Stimulated activated CD8-positive, alpha-beta memory T cell treated with anti-CD3 and anti-CD28 coated beads, Interleukin-4, amount 100 ng/mL, for 24 hours (primary cell): Measurements from ENCODE around the gene SRRM3.
"Not testable (repeated sequence)": the region's sequence is repeated elsewhere in the genome, so short reads cannot be mapped to it uniquely, and the experiment has no call there.

ENCODE experiments used
- DNase-seq: peaks from one replicate; pipeline ENCODE4 v3.0.0-alpha.2; 2020; ENCODE audit warnings: low read depth

SRRM3 gene

DNA sequence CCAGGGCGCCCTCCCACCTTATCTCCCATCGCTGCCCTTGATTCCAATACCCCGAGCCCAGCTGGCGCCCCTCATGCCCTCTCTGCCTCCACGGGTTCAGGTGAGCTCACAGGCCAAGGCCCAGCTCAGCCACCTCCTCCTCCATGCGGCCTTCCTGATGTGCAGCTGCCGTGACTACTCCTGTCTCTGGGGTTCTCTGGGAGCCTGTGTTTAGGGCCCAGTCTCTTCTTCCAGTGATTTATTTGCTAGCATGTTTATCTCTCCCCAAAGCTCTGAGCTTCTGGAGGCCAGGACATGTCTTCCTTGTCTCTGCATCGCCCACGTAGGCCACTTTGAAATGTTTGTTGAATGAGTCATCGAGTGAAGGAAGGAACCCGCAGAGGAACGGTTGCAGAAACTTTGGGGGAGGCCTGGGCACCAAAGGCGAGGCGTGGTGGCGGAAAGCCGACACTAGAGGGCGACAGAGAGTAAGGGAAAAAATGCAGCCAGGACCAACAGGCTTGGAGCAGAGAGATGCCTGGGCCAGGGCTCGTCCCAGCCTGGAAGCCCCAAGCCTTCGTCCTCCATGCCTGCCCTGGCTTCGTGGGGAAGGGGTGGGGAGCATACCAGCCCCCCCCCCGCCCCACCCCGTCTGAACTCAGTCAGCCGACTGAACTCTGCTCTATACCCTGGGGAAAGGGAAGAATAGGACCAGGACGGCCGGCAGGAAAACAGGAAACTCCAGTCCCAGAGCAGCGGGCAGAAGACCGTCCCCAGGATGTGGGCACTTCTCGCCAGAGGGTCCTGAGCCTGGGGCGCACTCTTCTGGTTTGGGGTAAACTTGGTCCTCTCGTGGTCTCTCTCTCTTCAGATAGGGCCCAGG, 89.9 kb downstream of the SRRM3 start:
- peak; percentile 77 for DNase-seq

DNA sequence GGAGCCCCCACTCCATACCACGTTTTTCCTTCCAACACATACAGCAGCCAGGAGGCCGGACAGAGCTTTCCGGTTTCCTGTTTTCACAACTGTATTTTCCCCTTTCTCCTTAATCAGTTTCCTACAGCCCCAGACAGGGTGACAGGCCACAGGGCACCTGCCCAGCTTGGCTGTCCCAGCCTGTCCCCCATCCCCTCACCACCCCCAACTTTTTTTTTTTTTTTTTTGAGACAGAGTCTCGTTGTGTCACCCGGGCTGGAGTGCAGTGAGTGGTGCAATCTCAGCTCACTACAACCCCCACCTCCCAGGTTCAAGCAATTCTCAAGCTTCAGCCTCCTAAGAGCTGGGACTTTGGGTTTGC, 90.5 kb downstream of the SRRM3 start:
- no peak for DNase-seq

DNA sequence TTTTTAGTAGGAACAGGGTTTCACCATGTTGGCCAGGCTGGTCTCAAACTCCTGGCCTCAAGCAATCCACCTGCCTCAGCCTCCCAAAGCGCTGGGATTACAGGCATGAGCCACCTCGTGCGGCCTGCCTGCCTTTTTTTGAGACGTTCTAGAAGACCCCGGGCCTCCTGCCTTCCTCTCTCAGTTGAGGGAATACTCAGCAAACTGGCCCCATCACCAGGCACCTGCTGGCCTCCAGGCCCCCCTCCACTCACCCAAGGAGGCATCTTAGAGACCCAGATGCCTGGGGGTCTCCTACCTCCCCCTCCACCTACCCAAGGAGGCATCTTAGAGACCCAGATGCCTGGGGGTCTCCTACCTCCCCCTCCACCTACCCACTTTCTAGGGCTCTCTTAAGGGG, 91.2 kb downstream of the SRRM3 start:
- not testable (repeated sequence) for DNase-seq

DNA sequence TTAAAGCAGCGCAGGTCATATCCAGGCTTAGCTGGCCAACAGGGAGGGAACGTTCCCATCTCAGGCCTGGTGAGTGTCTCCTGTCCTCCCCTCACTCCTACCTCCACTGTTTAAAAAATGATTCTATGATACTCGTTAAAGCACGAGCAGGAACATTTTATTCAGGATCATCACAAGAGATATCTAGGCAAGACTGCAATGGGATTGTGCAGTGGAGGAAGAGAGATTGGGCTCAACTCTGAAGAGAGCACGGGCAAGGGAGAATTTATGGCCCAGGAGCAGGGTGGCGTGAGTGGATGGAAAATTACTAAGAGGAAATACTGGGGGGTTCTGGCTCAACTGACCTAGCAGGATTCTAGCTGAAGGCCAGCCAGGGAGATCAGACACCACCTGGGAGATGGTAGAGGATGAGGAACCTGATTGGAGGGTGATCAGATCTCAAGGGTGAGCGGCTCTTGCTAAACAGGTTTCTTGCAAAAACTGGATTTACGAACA, 91.8 kb downstream of the SRRM3 start:
- no peak for DNase-seq

DNA sequence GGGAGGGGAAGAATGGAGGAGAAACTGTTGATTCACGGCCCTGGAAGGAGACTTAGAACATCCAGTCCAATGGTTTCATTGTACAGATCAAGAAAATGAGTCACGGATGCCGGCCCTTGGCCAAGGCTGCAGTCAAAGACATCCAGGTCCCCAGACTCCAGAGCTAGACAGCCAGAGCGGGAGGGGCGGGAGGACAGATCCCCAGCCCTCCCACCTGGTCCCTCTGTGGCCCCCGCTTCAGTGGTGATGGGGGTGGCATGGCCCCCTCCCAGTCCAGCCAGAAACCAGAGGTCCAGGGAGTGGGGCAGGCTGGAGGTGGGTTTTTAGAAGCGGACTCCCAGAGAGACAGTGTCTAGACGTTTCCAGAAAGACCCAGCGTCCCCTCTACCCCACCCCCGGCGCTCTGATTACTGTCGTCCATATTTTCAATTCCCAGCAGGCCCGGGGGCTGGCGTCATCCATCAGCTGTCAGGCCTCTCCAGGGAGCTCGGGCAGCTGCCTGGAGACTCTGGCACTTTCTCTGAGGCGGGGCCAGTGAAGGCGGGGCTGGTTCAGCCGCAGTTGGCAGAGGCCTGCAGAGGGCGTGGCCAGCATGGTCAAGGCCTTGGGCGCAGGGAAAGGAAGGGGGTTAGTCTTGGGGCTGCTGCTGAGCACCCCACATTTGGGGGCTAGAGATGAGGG, 92.8 kb downstream of the SRRM3 start:
- no peak for DNase-seq

DNA sequence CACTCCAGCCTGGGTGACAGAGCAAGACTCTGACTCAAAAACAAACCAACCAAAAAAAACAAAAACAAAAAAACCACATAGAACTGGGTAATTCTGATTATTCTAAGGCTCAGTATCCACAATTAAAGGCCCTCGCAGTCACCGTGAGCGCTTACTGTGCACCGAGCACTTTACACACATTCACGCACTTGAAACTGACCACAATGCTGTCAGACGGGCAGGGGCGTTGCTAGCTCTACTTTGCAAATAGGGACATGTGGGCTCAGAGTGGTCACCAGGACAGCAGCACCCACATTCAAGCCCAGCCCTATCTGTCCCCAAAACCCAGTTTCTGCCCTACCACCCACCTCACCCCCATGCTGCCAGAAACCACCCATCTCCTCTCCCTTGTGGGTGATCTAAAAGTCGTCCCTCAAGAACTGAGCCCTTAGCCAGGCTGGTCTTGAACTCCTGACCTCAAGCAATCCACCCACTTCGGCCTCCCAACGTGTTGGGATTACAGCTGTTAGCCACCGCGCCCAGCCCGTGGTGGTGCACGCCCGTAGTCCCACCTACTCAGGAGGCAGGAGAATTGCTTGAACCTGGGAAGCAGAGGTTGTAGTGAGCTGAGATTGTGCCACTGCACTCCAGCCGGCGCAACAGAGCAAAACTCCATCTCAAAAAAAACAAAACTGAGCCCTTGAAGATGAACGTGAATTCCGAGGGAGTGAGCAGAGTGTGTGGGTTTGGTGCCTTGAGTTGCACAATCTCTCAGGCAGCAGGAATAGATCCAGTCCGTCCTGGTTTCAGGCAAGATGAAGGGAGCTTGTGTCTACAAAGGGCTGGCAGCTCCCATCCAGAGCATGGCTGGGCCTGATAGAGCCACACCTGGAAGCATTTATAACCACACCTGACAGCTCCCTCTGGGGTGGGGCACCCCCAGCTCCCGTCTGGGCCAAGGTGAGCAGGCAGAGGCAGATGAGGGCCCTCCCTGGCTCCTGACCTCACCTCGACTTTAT, 95.3 kb downstream of the SRRM3 start:
- DNase-seq = no peak

DNA sequence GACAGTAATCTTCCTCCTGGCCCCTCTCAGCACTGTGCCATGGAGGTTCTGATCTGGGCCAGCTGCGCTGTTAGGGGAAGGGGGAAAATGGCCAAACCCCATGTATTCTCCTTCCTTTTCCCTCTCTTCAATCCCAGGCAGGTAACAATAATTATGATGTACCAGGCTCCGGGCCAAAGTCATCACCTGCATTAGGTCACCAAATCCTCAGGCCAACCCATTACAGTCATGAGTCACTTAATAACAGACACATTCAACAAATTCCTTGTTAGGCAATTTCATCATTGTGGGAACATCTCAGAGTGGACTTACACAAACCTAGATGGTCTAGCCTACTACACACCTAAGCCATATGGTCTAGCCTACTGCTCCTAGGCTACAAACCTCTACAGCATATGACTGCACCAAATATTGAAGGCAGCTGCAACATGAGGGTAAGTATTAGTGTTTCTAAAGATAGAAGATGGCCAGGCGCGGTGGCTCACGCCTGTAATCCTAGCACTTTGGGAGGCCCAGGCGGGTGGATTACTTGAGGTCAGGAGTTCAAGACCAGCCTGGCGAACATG, 98.6 kb downstream of the SRRM3 start:
- no peak for DNase-seq

DNA sequence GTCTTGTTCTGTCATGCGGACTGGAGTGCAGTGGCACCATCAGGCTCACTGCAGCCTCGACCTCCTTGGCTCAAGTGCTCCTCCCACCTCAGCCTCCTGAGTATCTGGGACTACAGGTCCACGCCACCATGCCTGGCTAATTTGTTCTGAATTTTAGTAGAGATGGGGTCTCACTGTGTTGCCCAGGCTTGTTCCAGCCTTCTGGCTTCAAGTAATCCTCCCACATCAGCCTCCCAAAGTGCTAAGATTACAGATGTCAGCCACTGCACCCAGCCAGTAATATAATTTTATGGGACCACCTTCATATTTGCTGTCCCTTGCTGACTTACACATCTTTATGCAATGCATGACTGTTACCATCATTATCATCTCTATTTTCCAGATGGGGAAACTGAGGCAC, 99.3 kb downstream of the SRRM3 start:
- no peak for DNase-seq

DNA sequence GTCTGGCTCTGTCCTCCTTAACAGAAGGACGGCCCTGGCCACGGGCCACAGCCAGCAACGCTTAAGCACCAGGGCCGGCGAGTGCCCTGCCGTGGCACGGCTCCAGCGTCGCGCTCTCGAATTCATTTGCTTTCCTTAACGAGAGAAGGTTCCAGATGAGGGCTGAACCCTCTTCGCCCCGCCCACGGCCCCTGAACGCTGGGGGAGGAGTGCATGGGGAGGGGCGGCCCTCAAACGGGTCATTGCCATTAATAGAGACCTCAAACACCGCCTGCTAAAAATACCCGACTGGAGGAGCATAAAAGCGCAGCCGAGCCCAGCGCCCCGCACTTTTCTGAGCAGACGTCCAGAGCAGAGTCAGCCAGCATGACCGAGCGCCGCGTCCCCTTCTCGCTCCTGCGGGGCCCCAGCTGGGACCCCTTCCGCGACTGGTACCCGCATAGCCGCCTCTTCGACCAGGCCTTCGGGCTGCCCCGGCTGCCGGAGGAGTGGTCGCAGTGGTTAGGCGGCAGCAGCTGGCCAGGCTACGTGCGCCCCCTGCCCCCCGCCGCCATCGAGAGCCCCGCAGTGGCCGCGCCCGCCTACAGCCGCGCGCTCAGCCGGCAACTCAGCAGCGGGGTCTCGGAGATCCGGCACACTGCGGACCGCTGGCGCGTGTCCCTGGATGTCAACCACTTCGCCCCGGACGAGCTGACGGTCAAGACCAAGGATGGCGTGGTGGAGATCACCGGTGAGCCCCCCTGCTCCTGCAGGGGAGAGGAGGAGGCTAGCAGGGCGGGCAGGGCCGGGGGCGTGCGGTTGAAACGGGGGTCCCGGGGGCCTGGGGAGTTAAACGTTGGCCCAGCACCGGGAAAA, 100.9 kb downstream of the SRRM3 start, which contains the start of gene HSPB1:
Gene HSPB1, plus strand, starts transcription at position 327 of the 855 bp plus-strand sequence. Its CDS starts 40 bp downstream, at position 367.
- no peak for DNase-seq

DNA sequence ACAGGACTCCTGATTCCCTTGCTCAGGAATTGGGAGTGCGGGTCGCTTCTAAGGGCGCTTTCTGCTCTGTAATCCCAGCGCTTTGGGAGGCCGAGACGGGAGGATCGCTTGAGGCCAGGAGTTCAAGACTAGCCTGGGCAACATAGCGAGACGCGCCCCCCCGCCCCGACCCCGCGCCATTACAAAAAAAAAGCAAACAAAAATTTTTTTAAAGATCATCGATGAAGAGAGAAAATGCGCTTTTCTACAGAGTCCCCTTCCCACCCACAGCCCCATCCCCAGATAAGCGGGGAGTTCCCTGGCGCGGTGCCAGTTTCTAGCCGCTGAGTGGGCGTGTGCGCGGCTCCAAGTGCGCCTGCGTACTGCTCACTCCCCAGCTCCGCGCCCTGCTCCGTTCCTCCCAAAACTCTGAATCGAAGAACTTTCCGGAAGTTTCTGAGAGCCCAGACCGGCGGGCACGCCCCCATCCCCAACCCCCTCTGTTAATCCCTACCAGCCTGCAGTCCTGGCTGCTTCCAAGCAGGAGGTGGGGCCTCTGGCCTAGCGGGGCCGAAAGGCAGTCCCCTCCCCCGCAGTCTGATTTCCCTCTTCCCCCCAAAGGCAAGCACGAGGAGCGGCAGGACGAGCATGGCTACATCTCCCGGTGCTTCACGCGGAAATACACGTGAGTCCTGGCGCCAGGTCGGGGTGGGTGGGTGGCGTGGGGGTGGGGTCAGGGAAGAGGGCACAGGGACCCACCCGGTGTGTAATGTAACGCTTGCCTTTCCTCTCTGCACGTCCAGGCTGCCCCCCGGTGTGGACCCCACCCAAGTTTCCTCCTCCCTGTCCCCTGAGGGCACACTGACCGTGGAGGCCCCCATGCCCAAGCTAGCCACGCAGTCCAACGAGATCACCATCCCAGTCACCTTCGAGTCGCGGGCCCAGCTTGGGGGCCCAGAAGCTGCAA, 101.8 kb downstream of the SRRM3 start:
- peak; percentile 60 for DNase-seq

DNA sequence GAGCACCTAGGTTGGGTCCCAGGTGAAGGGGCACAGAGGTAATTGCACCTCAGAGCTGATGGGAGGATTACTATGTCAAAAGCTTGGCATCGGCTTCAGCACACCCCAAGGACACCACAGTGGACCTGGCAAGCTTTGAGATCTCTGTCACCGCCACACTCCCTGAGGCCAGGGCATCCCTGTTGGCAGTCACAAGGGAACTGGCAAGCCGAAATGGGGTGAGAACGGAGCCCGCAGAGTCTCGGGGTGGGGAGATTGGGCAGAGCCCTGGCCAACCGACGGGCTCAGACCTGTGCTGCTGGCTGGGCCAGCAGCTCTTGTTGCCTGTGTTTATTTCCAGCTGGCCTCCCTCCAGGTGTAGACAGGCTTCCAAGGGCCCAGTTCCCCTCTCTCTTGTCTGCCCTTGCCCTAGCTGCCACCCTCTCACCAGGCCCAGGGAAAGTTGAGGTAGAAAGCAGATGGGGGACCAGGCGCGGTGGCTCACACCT, 103.2 kb downstream of the SRRM3 start:
- no peak for DNase-seq

DNA sequence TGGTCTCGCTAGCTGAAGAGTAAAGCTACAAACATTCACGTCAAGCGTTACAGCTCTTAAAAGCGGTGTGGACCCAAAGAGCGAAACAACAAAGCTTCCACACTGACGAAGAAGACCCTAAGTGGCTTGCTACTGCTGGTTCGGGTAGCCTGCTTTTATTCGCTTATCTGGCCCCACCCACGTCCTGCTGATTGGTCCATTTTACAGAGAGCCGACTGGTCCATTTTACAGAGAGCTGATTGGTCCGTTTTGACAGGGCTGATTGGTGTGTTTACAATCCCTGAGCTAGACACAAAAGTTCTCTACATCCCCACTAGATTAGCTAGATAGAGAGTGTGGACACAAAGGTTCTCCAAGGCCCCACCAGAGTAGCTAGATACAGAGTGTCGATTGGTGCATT, 107.2 kb downstream of the SRRM3 start:
- not testable (repeated sequence) for DNase-seq

DNA sequence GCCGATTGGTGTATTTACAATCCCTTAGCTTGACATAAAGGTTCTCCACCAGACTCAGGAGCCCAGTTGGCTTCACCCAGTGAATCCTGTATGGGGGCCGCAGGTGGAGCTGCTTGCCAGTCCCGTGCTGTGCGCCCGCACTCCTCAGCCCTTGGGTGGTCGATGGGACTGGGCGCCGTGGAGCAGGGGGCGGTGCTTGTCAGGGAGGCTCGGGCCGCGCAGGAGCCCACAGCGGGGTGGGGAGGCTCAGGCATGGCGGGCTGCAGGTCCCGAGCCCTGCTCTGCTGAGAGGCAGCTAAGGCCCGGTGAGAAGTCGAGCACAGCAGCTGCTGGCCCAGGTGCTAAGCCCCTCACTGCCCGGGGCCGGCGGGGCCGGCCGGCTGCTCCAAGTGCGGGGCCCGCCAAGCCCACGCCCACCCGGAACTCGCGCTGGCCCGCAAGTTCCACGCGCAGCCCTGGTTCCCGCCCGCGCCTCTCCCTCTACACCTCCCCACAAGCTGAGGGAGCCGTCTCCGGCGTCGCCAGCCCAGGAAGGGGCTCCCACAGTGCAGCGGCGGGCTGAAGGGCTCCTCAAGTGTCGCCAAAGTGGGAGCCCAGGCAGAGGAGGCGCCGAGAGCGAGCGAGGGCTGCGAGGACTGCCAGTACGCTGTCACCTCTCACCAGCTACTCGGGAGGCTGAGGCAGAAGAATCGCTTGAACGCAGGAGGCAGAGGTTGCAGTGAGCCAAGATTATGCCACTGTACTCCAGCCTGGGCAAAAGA, 107.8 kb downstream of the SRRM3 start:
- not testable (repeated sequence) for DNase-seq

DNA sequence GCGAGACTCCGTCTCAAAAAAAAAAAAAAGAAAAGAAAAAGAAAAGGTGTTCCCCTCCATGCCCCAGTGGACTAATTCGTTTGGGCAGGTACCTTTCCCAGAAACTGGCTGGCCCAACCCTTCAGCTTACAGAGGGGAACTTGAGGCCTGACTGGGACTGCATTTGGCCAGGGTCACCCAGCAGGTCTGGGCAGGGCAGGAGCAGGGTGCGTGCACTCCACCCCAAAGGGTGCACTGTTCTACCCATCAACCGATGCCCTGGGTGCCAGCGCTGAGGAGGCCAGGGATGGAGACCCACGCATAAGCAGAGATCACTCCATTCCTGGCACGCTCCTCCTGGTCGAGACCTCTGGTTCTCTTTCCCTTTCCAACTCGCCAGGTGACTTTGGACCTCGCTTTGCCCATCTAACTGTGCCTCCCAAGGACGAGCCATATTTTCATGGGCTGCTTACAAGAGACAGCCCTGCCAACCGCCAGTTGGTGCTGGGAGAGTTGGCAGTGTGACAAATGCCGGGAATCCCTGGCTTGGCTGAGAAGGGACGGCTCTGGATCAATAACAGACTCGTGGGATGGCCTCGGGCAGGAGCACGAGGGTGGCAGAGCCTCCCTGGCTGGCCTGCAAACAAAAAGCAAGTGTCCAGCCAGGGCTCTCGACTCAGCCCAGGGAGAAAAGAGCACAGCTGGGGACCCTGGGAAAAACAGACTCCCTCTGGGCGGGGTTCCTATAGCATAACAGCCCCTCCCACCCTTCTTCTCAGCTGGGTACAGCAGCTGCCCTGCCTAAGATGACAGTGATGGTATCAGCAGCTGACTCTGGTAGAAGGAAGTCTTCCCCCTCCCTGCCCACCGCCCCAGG, 108.6 kb downstream of the SRRM3 start:
- no peak for DNase-seq

DNA sequence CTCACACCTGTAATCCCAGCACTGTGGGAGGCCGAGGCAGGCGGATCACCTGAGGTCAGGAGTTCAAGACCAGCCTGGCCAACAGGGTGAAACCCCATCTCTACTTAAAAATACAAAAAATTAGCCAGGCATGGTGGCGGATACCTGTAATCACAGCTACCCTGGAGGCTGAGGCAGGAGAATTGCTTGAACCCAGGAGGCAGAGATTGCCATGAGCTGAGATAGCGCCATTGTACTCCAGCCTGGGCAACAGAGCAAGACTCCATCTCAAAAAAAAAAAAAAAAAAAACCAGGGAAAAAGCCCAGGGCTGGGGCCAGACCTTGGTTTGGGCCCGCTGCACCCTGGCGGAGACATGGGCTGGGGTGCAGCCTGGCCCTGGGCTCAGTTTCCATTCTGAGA, 110.1 kb downstream of the SRRM3 start:
- DNase-seq = not testable (repeated sequence)

DNA sequence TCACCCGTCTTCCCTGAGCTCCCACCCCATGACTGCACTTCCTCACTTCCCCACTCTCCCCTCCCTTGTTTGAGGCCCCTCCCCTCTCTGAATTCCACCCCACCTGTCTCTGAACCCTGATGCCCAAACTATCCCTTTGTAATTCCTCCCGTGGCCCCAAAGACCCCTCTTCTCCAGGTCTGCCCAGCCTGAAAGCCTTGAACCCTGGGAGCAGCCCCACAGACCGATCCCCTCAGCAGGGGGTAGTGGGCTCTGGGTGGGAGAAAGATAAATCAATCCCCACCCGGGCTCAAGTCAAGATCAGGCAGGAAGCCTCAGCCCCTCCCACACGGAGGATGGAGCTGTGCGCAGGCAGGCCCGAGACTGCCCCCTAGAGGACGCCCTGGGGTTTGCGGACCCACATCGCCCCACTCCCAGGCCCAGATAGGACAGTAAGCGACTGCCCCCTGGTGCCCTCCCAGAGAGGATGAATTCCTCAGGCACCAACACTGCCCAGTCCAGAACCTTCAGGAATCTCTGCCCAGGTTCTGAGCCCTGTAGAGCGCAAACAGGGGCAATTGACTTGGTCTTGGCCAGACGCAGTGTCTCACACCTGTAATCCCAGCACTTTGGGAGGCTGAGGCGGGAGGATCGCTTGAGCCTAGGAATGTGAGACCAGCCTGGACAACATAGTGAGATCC, 112.5 kb downstream of the SRRM3 start:
- peak; percentile 94 for DNase-seq

DNA sequence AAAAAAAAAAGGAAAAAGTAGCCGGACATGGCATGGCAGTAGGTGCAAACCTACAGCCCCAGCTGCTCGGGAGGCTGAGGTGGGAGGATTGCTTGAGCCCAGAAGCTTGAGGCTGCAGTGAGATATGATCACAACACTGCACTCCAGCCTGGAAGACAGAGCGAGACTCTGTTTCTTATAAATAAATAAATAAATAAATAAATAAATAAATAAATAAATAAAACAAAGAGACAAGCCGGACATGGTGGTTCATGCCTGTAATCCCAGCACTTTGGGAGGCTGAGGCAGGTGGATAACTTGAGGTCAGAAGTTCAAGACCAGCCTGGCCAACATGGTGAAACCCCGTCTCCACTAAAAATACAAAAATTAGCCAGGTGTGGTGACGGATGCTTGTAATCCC, 113.0 kb downstream of the SRRM3 start:
- not testable (repeated sequence) for DNase-seq
